ENCODE results near the gene MOCS1.

Gene MOCS1

DNA sequence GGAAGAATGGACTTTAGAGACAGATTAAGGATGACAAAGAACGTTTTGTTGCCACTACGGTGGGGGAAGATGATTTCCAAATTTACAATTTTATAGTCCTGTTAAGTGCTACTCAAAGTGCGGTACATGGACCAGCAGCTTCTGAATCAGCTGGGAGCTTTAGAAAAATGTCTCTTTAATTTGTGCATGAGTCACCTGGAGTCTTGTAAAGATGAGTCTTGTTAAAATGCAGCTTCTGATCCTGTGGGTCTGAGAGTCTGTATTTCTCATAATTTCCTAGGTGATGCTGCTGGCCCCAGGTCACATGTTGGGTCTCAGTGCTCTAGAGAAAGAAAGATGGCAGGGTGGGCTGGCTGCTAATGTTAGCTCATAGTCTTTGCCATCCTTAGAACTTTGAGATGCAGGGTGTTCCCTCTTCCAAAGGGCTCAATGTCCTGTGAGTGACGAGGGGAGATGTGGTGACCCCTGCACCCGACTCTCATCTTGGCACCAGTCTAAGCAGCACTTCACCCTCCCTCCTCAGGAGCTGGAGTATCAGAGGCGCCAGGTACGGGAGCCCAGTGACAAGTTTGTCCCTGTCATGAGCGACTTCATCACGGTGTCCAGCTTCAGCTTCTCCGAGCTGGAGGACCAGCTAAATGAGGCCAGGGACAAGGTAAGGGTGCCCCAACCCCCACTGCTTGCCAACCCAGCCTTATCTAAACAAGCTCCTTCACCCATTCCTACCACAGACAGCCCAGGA, 34.5 kb downstream of the MOCS1 start:
- Histone ChIP-seq H3K27ac (ENCODE audit: low read depth, low read length) (no peak overlapping the region), H3K79me2 (ENCODE audit: control insufficient read depth, low read length) (no peaks in the 10 kb centered on the region), H3K4me3 (ENCODE audit: low read length) (no peak overlapping the region), H3K4me1 (ENCODE audit: control insufficient read depth, low read length) (no peaks in the 10 kb centered on the region), H3K27me3 (ENCODE audit: control insufficient read depth, low read length) (no peaks in the 10 kb centered on the region), H3K36me3 (ENCODE audit: control insufficient read depth, low read length) (no peaks in the 10 kb centered on the region), H3F3A (ENCODE audit: control insufficient read depth, insufficient read depth) (no peaks in the 10 kb centered on the region), H3K9me2 (replicated peaks; ENCODE audit: control insufficient read depth, low read length) (no peaks in the 10 kb centered on the region), H4K20me1 (ENCODE audit: control insufficient read depth, insufficient read depth, low read depth, low read length) (no peaks in the 10 kb centered on the region), H3K4me2 (ENCODE audit: low read length) (no peak overlapping the region), H3K9me3 (ENCODE audit: control insufficient read depth, insufficient read depth, low read length) (no peaks in the 10 kb centered on the region)
- no peak for TF ChIP-seq CTCF (IDR thresholded peaks at IDR 0.05; ENCODE audit: low read depth, low read length, poor library complexity, severe bottlenecking)
- TF ChIP-seq EZH2phosphoT487 (IDR thresholded peaks at IDR 0.05; ENCODE audit: borderline replicate concordance, low read length): no peak

GRCh38 chr6:39898625-39899024, 35.6 kb downstream of the MOCS1 start:
- TF ChIP-seq EZH2phosphoT487 (IDR thresholded peaks at IDR 0.05; ENCODE audit: borderline replicate concordance, low read length) (no peak), CTCF (IDR thresholded peaks at IDR 0.05; ENCODE audit: low read depth, low read length, poor library complexity, severe bottlenecking) (no peak)
- Histone ChIP-seq H3K27ac (ENCODE audit: low read depth, low read length) (no peak overlapping the region), H3K36me3 (ENCODE audit: control insufficient read depth, low read length) (no peaks in the 10 kb centered on the region), H3K4me1 (ENCODE audit: control insufficient read depth, low read length) (no peaks in the 10 kb centered on the region), H3K4me2 (ENCODE audit: low read length) (no peak overlapping the region), H3F3A (ENCODE audit: control insufficient read depth, insufficient read depth) (no peaks in the 10 kb centered on the region), H3K27me3 (ENCODE audit: control insufficient read depth, low read length) (no peaks in the 10 kb centered on the region), H3K9me2 (replicated peaks; ENCODE audit: control insufficient read depth, low read length) (no peaks in the 10 kb centered on the region), H3K79me2 (ENCODE audit: control insufficient read depth, low read length) (no peaks in the 10 kb centered on the region), H3K9me3 (ENCODE audit: control insufficient read depth, insufficient read depth, low read length) (no peaks in the 10 kb centered on the region), H4K20me1 (ENCODE audit: control insufficient read depth, insufficient read depth, low read depth, low read length) (no peaks in the 10 kb centered on the region), H3K4me3 (ENCODE audit: low read length) (no peak overlapping the region)

- H3K4me2 ChIP-seq (ENCODE audit: low read length): no peak overlapping the region
- H4K20me1 ChIP-seq (ENCODE audit: control insufficient read depth, insufficient read depth, low read depth, low read length): no peaks in the 10 kb centered on the region
- no peaks in the 10 kb centered on the region for H3K9me2 ChIP-seq (replicated peaks; ENCODE audit: control insufficient read depth, low read length)
- no peaks in the 10 kb centered on the region for H3K9me3 ChIP-seq (ENCODE audit: control insufficient read depth, insufficient read depth, low read length)
- TF ChIP-seq CTCF (IDR thresholded peaks at IDR 0.05; ENCODE audit: low read depth, low read length, poor library complexity, severe bottlenecking) (no peak), EZH2phosphoT487 (IDR thresholded peaks at IDR 0.05; ENCODE audit: borderline replicate concordance, low read length) (no peak)
- no peak overlapping the region for H3K27ac ChIP-seq (ENCODE audit: low read depth, low read length)
- H3K4me3 ChIP-seq (ENCODE audit: low read length): no peak overlapping the region
- H3F3A ChIP-seq (ENCODE audit: control insufficient read depth, insufficient read depth): no peaks in the 10 kb centered on the region
- H3K36me3 ChIP-seq (ENCODE audit: control insufficient read depth, low read length): no peaks in the 10 kb centered on the region
- H3K27me3 ChIP-seq (ENCODE audit: control insufficient read depth, low read length): no peaks in the 10 kb centered on the region
- no peaks in the 10 kb centered on the region for H3K4me1 ChIP-seq (ENCODE audit: control insufficient read depth, low read length)
- no peaks in the 10 kb centered on the region for H3K79me2 ChIP-seq (ENCODE audit: control insufficient read depth, low read length)
These were observed 36.6 kb downstream of the MOCS1 start for GRCh38 chr6:39897698-39898097.
